ENCODE results near the gene CSNK1E.

CSNK1E gene

DNA sequence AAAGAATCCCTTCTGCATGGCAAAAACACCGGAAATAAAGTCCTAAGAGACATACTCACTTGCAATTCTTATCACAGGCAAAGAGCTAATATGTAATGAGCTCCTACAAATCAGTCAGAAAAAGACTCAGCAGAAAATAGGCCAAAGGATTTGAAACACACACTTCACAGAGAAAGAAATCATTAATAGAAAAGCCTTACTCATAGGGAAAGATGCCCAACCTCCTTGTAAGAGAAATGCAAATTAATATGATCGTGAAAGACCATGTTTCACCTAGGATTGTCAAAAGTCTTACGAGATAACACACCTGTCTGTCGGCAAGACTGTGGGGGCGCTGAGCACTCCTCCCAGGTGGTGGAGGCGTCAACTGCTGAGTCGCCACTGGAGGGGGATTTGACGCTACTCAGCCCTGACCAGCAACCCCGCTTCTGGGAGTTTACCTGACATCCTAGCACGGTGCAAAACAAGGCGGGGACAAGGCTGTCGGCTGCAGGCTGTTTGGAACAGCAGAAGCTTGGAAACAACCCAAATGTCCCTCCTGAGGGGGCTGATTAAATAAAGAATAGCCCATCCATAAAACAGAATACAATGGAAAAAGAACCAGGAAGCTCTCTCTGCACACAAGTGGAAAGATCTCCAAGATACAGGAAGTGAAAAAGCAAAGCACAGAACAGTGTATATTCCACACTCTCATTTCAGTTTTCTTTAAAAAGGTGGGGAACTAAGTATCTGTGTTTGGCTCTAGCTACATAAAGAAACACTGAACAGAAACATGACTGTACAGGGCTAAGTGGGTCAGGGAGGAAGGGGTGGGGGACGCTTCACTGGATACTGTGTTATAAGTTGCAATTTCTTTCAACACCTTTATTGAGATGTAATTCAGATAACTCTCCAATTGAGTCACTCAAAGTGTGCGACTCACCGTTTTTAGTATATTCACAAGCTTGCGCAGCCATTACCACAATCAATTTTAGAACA, 11.5 kb downstream of the CSNK1E start:
- peak; percentile 57 for DNase-seq

GRCh38 chr22:38304526-38304925, 12.7 kb downstream of the CSNK1E start:
- no peak for DNase-seq

GRCh38 chr22:38303974-38304373, 13.3 kb downstream of the CSNK1E start:
- DNase-seq: no peak

GRCh38 chr22:38302906-38303305, 14.3 kb downstream of the CSNK1E start:
- DNase-seq: no peak

- no peak for DNase-seq
These were observed 16.3 kb downstream of the CSNK1E start for GRCh38 chr22:38300946-38301345.

- DNase-seq: no peak
These were observed 16.9 kb downstream of the CSNK1E start for GRCh38 chr22:38300197-38300945.

GRCh38 chr22:38299770-38300102, 17.5 kb downstream of the CSNK1E start:
- no peak for DNase-seq

DNA sequence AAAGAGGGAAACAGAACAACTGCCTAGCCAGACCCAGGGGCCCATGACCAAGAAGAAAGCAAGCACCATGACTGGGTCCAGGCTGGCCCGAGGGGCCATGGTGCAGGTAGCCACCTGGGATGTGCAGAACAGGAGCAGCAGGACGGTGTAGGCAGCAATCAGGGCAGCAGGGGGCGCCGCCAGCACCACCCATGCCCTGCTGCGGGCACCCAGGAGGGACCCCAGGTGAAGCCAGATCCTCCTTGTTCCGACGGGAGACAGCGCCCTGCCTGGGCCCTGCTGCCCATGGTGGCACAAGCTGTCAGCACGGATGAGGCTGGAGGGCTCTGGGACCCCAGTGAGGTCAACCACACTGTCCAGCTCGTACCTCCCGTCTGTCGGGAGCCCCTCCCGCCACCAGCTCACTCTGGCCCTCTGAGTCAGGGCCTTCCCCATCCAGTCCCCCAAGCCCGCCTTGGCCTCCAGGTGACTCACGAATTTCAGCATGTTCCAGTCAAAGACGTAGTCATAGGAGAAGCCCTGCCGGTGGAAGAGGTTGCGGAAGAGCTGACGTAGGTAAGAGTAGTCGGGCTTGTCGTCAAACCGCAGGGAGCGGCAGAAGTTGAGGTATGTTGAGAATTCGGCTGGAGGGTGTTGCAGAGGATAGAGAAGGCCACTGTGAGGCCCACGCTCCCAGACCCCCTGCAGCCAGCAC, 18.8 kb downstream of the CSNK1E start:
- no peak for DNase-seq

- DNase-seq: no peak
These were observed 20.9 kb downstream of the CSNK1E start for GRCh38 chr22:38296372-38296771.

GRCh38 chr22:38295863-38296262, 21.4 kb downstream of the CSNK1E start:
- no peak for DNase-seq

GRCh38 chr22:38295339-38295738, 21.9 kb downstream of the CSNK1E start:
- no peak for DNase-seq

- no peak for DNase-seq
These were observed 23.0 kb downstream of the CSNK1E start for GRCh38 chr22:38294193-38294592.

DNA sequence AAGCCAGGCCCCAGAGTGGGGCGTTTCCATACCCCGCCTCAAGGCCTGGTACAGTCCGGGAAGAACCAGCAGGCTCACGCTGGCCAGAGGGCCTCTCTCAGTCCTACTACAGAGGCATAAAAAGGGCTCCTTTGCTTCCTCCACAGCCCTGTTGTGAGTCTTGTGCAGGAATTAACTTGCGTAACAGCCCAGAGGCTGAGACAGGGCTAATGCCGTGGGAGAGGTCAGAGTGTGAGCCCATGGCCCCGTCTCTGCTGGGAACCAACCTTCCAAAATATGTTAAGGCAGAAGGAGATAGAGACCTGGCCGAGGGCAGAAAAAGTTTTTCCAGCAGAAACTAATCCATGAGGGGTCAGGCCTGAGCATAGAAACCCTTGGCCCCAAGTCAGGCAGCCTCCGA, 24.5 kb downstream of the CSNK1E start:
- no peak for DNase-seq

DNA sequence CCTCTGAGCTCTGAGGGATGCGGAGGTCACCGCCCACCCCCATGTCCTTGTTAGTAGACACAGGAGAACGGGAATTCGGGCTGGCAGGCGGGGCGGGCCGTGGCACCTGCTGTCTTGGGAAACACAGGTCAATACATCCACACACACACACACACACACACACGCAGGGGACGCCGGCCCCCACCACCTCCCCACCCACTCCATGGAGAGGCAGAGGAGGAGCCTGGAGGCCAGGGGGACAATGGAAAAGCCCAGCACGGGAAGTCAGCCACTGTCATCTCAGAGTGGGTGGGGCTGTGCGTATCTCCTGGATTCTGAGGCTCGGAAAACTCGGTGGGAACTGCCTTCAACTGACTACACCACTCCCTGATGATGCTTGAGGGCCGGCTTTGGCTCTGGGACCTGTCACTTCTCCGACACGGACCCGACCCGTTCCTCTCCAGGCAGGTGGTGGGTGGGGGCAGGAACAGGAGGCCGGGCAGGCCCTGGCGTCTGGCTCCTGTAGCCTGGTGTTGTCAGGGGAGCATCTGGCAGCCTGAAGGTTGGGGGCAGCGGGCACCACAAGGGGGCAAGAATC, 25.9 kb downstream of the CSNK1E start:
- no peak for DNase-seq

DNA sequence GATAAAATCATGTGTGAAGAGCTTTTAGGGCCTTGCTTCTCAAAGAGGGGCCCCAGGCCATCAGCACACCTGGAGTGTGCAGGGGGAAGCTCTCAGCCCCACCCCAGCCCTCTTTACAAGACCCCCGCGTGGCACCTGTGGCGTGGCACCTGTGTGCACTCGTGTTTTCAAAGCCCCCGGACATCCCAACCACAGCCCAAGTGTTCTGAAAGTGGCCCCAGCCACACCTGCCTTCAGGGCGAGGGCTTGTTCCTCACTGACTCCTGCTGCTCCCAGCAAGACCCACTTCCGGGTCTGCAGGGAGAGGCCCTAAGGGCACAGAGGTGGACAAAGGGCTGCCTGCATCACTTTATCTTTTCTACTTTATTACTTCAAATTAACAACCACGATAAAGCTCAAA, 26.9 kb downstream of the CSNK1E start:
- DNase-seq: no peak

GRCh38 chr22:38289583-38290082, 27.6 kb downstream of the CSNK1E start:
- DNase-seq: no peak

DNA sequence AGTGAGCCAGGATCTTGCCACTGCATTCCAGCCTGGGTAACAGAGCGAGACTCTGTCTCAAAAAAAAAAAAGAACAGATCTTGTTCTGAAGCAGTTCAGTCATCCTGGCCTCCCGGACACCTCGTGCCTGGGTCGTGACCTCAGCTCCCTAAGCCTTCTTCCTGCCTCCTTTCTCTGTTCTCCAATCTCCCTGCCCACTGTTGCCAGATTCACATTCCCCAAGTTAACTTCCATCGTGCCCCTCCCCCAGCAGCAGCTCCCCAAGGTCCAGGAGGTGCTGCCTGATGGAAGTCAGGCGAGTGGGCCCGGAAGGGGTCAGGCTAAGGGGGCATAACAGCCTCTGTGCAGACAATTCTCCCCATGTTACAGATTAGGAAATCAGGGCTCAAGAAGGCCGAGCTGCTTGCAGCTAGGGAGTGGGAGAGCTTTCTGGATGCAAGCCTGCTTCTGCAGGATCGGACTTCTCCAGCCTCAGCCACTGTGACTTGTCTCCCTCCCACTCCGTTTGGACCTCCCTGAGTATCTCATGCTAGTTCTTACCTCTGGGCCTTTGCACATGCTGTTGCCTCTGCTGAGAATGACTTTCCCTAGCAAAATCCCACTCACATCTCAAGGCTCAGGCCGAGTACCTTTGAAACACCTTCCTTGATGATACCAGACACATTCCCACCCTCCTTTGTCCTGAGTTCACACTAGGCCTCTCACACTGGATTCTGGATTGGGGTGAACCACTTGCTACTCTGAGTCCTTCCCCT, 30.1 kb downstream of the CSNK1E start:
- no peak for DNase-seq

DNA sequence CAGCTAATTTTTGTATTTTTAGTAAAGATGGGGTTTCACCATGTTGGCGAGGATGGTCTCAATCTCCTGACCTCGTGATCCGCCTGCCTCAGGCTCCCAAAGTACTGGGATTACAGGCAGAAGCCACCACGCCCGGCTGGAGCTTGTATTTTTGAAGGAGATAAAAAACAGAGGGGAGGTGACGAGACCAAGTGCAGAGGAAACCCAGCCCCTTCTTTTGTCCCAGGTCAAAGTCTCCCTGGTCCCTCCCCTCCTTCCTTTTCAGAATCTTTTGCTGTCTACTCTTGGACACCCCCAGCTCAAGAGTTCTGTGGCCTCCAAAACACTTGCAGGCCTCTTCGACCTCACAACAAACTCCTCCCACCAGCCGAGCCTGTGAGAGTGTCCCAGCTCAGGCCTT, 32.2 kb downstream of the CSNK1E start:
- no peak for DNase-seq

GRCh38 chr22:38284042-38284402, 33.2 kb downstream of the CSNK1E start:
- no peak for DNase-seq

DNA sequence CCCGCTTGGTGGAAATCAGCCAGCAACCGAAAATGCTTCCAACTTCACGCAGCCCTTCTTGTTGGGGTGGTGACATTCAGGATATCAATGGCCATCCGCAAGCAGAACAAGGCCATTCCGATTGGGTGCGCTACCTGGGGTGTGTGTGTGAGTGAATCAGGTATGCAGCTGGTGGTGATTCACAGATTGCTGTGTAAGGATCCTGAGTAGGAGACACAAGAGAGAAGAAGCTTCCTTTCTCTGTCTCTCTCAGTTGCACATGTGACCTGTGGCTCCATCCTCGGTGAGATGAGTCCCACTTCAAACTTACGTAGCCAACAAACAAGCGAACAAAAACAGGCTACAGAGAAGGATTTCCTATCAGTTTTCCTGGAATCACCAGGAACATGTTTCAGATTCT, 34.8 kb downstream of the CSNK1E start:
- no peak for DNase-seq

GRCh38 chr22:38276166-38276565, 41.1 kb downstream of the CSNK1E start:
- DNase-seq: no peak

- DNase-seq: peak; percentile 7
These were observed 44.0 kb downstream of the CSNK1E start for GRCh38 chr22:38273135-38273826.

All from DMS79 treated with DMSO at 0.1 percent for 48 hours (cell line).